KMS-11 (cell line): Measurements from ENCODE around the gene NPTX2.

Experiments
- H2AFZ ChIP-seq: fragments of 200-600 bp; sonication (generic); 2 replicates; pipeline ENCODE4 v1.6.1; 2016; ENCODE audit warnings: antibody characterized with exemption, mixed run types, low read depth
- H3K27ac ChIP-seq: fragments of 200-600 bp; sonication (generic); 2 replicates; pipeline ENCODE4 v1.6.1; 2016; ENCODE audit warnings: mild to moderate bottlenecking, mixed run types
- H3K27me3 ChIP-seq: fragments of 200-600 bp; sonication (generic); 2 replicates; pipeline ENCODE4 v1.6.1; 2017; ENCODE audit warnings: mild to moderate bottlenecking, low read depth, mixed run types, moderate library complexity; ENCODE audit not compliant: insufficient read depth
- H3K36me3 ChIP-seq: fragments of 200-600 bp; sonication (generic); 2 replicates; pipeline ENCODE4 v1.6.1; 2017; ENCODE audit warnings: mild to moderate bottlenecking, mixed run types; ENCODE audit not compliant: insufficient read depth
- H3K4me1 ChIP-seq: fragments of 200-600 bp; sonication (generic); 2 replicates; pipeline ENCODE4 v1.6.1; 2016; ENCODE audit warnings: mild to moderate bottlenecking, low read depth, mixed run types; ENCODE audit not compliant: poor library complexity, severe bottlenecking
- H3K4me2 ChIP-seq: fragments of 200-600 bp; sonication (generic); 2 replicates; pipeline ENCODE4 v1.7.0; 2016; ENCODE audit warnings: mild to moderate bottlenecking, mixed run types
- H3K4me3 ChIP-seq: fragments of 200-600 bp; sonication (generic); IDR thresholded peaks from 2 replicates; pipeline ENCODE4 v1.6.1; 2017; ENCODE audit warnings: low read depth, low read length, mixed read lengths; ENCODE audit not compliant: insufficient read depth
- H3K79me2 ChIP-seq: fragments of 200-600 bp; sonication (generic); 2 replicates; pipeline ENCODE4 v1.6.1; 2016; ENCODE audit warnings: low read depth, mixed run types; ENCODE audit not compliant: insufficient read depth
- H3K9ac ChIP-seq: fragments of 200-600 bp; sonication (generic); 2 replicates; pipeline ENCODE4 v1.6.1; 2016; ENCODE audit warnings: mild to moderate bottlenecking, mixed run types
- H4K20me1 ChIP-seq: fragments of 200-600 bp; sonication (generic); 2 replicates; pipeline ENCODE4 v1.6.1; 2016; ENCODE audit warnings: mild to moderate bottlenecking, mixed run types; ENCODE audit not compliant: insufficient read depth
- CTCF ChIP-seq: fragments of 200-600 bp; sonication (generic); conservative IDR thresholded peaks from 2 replicates; pipeline ENCODE4 v1.6.1; 2017; ENCODE audit warnings: low read depth, mild to moderate bottlenecking, antibody characterized with exemption, low read length, moderate library complexity, mixed read lengths

NPTX2 gene

DNA sequence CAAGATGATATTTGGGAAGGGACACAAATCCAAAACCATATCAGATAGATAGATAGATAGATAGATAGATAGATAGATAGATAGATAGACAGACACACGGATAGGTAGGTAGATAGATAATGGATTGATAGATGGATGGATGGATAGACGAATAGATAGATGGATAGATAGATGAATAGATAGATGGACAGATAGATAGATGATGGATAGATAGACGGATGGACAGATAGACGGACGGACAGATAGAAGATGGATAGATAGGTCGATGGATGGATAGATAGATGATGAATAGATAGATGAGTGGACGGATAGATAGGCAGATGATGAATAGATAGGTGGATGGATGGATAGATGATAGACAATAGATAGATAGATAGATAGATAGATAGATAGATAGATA, 39.8 kb downstream of the NPTX2 start:
- Histone ChIP-seq H3K9ac (no peak overlapping the region), H4K20me1 (no peaks in the 10 kb centered on the region), H3K36me3 (no peaks in the 10 kb centered on the region), H2AFZ (no peak overlapping the region), H3K27ac (no peak overlapping the region), H3K4me2 (no peak overlapping the region), H3K79me2 (no peaks in the 10 kb centered on the region), H3K27me3 (no peaks in the 10 kb centered on the region), H3K4me1 (no peaks in the 10 kb centered on the region), H3K4me3 (no peak overlapping the region)
- TF ChIP-seq CTCF, result no peak

DNA sequence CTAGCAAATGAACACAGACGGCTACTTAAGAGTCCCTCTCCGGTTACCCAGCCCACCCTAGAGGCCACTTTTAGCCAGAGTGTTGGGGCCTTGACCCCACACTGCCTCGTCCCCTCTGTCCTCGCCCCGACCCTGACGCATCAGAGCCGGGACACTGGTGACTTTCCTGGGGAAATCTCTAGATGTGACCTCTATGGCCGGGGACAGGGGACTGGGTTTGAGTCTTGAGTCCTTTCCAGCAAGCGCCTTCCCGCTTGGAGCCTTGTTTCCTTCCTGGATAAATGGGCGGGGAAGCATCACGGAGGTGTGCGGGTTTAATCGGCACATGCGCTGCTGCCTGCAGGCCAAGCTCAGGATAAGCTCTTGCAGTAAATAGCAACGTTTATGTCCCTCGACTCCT, 40.7 kb downstream of the NPTX2 start:
- no peaks in the 10 kb centered on the region for H4K20me1 ChIP-seq
- no peaks in the 10 kb centered on the region for H3K4me1 ChIP-seq
- H3K79me2 ChIP-seq, result no peaks in the 10 kb centered on the region
- no peak overlapping the region for H3K27ac ChIP-seq
- no peak overlapping the region for H3K9ac ChIP-seq
- H3K4me2 ChIP-seq, result no peak overlapping the region
- no peak for TF ChIP-seq CTCF
- no peak overlapping the region for H3K4me3 ChIP-seq
- H2AFZ ChIP-seq, result no peak overlapping the region
- no peaks in the 10 kb centered on the region for H3K27me3 ChIP-seq
- H3K36me3 ChIP-seq, result no peaks in the 10 kb centered on the region

DNA sequence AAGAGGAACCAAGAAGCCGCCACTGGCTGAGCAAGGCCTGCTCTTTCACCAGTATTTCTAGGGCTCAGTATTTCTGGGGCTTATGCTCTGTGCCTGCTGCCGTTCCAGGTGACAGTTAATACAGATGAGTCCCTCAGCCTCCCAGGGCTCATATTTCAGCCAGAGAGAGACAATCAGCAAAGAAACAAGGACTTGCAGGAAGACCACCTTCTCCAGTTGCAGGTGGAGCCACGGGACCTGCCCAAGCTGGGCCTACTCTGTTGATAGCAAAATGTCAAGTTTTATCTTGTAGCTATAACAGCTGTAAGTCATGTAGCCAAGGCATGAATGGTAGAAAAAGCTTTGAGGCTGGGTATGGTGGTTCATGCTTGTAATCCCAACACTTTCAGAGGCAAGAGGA, 42.7 kb downstream of the NPTX2 start:
- no peaks in the 10 kb centered on the region for H3K36me3 ChIP-seq
- H3K27ac ChIP-seq, result no peak overlapping the region
- H3K4me3 ChIP-seq, result no peak overlapping the region
- no peak overlapping the region for H3K4me2 ChIP-seq
- no peaks in the 10 kb centered on the region for H3K27me3 ChIP-seq
- H3K4me1 ChIP-seq, result no peaks in the 10 kb centered on the region
- no peaks in the 10 kb centered on the region for H3K79me2 ChIP-seq
- no peak for TF ChIP-seq CTCF
- no peak overlapping the region for H3K9ac ChIP-seq
- no peaks in the 10 kb centered on the region for H4K20me1 ChIP-seq
- H2AFZ ChIP-seq, result no peak overlapping the region

DNA sequence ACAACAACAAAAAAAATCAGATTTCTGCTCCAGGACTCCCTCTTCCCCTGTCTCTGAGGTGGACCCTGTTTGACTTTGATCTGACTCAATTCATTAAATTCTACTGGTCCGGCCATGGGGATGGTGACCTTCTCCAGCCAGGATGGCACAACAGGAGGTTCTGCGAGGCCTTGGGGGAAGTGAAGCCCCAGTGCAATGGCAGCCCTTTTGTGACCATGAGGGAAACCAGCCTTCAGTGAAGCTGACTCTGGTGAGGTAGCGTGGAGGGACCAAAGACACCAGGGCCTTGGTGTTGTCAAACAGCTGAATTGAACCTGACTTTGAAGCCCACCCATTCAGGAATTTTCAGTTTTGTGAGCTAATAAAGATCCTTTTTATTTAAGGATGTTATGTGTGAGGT, 44.5 kb downstream of the NPTX2 start:
- H3K4me1 ChIP-seq, result no peaks in the 10 kb centered on the region
- H3K4me3 ChIP-seq, result no peak overlapping the region
- no peaks in the 10 kb centered on the region for H3K36me3 ChIP-seq
- TF ChIP-seq CTCF, result no peak
- H2AFZ ChIP-seq, result no peak overlapping the region
- no peaks in the 10 kb centered on the region for H3K27me3 ChIP-seq
- no peak overlapping the region for H3K27ac ChIP-seq
- no peaks in the 10 kb centered on the region for H3K79me2 ChIP-seq
- H3K9ac ChIP-seq, result no peak overlapping the region
- H4K20me1 ChIP-seq, result no peaks in the 10 kb centered on the region
- no peak overlapping the region for H3K4me2 ChIP-seq

DNA sequence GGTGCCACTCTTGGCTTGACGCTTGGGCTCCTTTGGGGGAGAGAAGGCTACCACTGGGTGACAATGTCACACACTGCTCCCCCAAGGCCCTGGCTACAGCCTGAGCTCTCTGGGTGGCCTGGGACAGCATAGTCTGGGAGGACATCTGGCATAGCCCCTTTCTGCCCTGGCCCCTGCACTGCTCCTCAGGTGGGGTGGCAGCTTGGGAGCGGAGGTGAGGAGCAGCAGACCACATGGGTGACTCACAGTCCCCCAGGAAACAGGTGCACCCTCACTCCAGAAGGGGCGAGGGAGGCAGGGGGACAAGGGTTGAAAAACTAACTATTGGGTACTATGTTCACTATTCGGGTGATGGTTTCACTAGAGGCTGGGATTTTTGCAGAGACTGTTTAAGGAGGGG, 45.2 kb downstream of the NPTX2 start:
- Histone ChIP-seq H2AFZ (no peak overlapping the region), H3K9ac (no peak overlapping the region), H3K36me3 (no peaks in the 10 kb centered on the region), H3K79me2 (no peaks in the 10 kb centered on the region), H3K4me3 (no peak overlapping the region), H3K27me3 (no peaks in the 10 kb centered on the region), H3K4me1 (no peaks in the 10 kb centered on the region), H3K4me2 (no peak overlapping the region), H4K20me1 (no peaks in the 10 kb centered on the region), H3K27ac (no peak overlapping the region)
- TF ChIP-seq CTCF, result no peak
